HepG2 (cell line): Measurements from ENCODE around the gene THADA. TPM values are rescaled to one million over a fixed set of nuclear protein-coding genes. Genes with fewer than 3 reads are reported as not detected.

Experiments
- AGO1 ChIP-seq: fragments of 200-400 bp; formaldehyde crosslinking; IDR thresholded peaks from 2 replicates; pipeline ENCODE4 v1.6.1; 2017; ENCODE audit warnings: mild to moderate bottlenecking, low read depth, low read length, moderate library complexity; ENCODE audit not compliant: poor library complexity, severe bottlenecking
- ARNTL ChIP-seq: sonication (generic); formaldehyde crosslinking; IDR thresholded peaks from 2 replicates; pipeline ENCODE4 v1.4.0; 2020; ENCODE audit warnings: mild to moderate bottlenecking, missing genetic modification reagents
- ATF1 ChIP-seq: IDR thresholded peaks from 2 replicates; pipeline ENCODE4 v1.6.1; 2016; ENCODE audit warnings: mild to moderate bottlenecking, control low read depth
- DMTF1 ChIP-seq: sonication (generic); formaldehyde crosslinking; IDR thresholded peaks from 2 replicates; pipeline ENCODE4 v1.4.0; 2020; ENCODE audit warnings: mild to moderate bottlenecking, missing genetic modification reagents
- EEA1 ChIP-seq: sonication (generic); formaldehyde crosslinking; IDR thresholded peaks from 2 replicates; pipeline ENCODE4 v1.5.1; 2020; ENCODE audit warnings: mild to moderate bottlenecking, missing genetic modification reagents, borderline replicate concordance
- ERF ChIP-seq: IDR thresholded peaks from 2 replicates; pipeline ENCODE4 v1.6.1; 2018; ENCODE audit warnings: missing biosample characterization, missing genetic modification reagents
- HDAC1 ChIP-seq: sonication (generic); formaldehyde crosslinking; IDR thresholded peaks from 2 replicates; pipeline ENCODE4 v1.5.1; 2020; ENCODE audit warnings: mild to moderate bottlenecking, missing genetic modification reagents
- IRF1 ChIP-seq: sonication (generic); formaldehyde crosslinking; IDR thresholded peaks from 2 replicates; pipeline ENCODE4 v1.4.0; 2020; ENCODE audit warnings: low read depth, mild to moderate bottlenecking, missing genetic modification reagents
- JUND ChIP-seq: sonication (generic); formaldehyde crosslinking; IDR thresholded peaks from 2 replicates; pipeline ENCODE4 v1.8.0; 2022; ENCODE audit warnings: mild to moderate bottlenecking, missing genetic modification reagents
- MED8 ChIP-seq: sonication (generic); formaldehyde crosslinking; IDR thresholded peaks from 2 replicates; pipeline ENCODE4 v1.8.1; 2023; ENCODE audit warnings: mild to moderate bottlenecking, missing genetic modification reagents; ENCODE audit not compliant: insufficient replicate concordance
- RAD21 ChIP-seq: fragments of 450-650 bp; formaldehyde crosslinking; IDR thresholded peaks from 2 replicates; pipeline ENCODE4 v1.5.0; 2020; ENCODE audit warnings: mild to moderate bottlenecking
- RBFOX2 ChIP-seq: fragments of 200-400 bp; formaldehyde crosslinking; IDR thresholded peaks from 2 replicates; pipeline ENCODE4 v1.6.1; 2017; ENCODE audit warnings: low read depth, mild to moderate bottlenecking, low read length
- XRCC5 ChIP-seq: fragments of 200-400 bp; formaldehyde crosslinking; optimal IDR thresholded peaks from 2 replicates; pipeline ENCODE3; 2017; ENCODE audit warnings: mild to moderate bottlenecking, low read length
- ZHX2 ChIP-seq, 2 experiments: sonication (generic) in 1 of 2; formaldehyde crosslinking in 1 of 2; IDR thresholded peaks; 2 replicates each; pipeline versions ENCODE4 v1.6.1 to v1.9.0; 2014 to 2022; ENCODE audit warnings: antibody characterized with exemption in 1 of 2, borderline replicate concordance in 1 of 2, inconsistent platforms in 1 of 2, low read depth in 1 of 2, missing genetic modification reagents in 1 of 2
- ZNF230 ChIP-seq: sonication (generic); formaldehyde crosslinking; IDR thresholded peaks from 2 replicates; pipeline ENCODE4 v1.4.0; 2020; ENCODE audit warnings: mild to moderate bottlenecking, missing genetic modification reagents
- ZNF580 ChIP-seq: IDR thresholded peaks from 2 replicates; pipeline ENCODE4 v1.6.1; 2016; ENCODE audit warnings: low read depth, borderline replicate concordance
- ZNF605 ChIP-seq: sonication (generic); formaldehyde crosslinking; IDR thresholded peaks from 2 replicates; pipeline ENCODE4 v1.8.0; 2022; ENCODE audit warnings: mild to moderate bottlenecking, missing genetic modification reagents
- ZNF747 ChIP-seq: sonication (generic); formaldehyde crosslinking; IDR thresholded peaks from 2 replicates; pipeline ENCODE4 v1.8.1; 2023; ENCODE audit warnings: missing genetic modification reagents, mild to moderate bottlenecking, borderline replicate concordance
- ZNF775 ChIP-seq: sonication (generic); formaldehyde crosslinking; IDR thresholded peaks from 2 replicates; pipeline ENCODE4 v1.4.0; 2020; ENCODE audit warnings: missing genetic modification reagents, mild to moderate bottlenecking, moderate library complexity, borderline replicate concordance
- polyA plus RNA-seq, 8 experiments: library from polyadenylated mRNA; depleted of rRNA in 3 of 8; stranded (reverse) in 7 of 8; unstranded in 1 of 8; fragments of >200 nt; fragmentation: Illumina TruSeq in 4 of 8; extraction: Trizol in 4 of 8; gene quantifications; 2 replicates each; pipeline versions ENCODE4 v1.2.1 to v1.2.3, GENCODE V29; 2011 to 2016; ENCODE audit warnings: low read depth in 4 of 8, missing spikeins in 1 of 8, mixed read lengths in 1 of 8; ENCODE audit not compliant: insufficient read depth in 1 of 8
- total RNA-seq, 5 experiments: library from RNA; depleted of rRNA; stranded (reverse); fragments of >200 nt; fragmentation: Illumina TruSeq; extraction: Trizol; gene quantifications; 2 replicates each; pipeline ENCODE4 v1.2.3, GENCODE V29; 2016; ENCODE audit warnings: low read depth in 1 of 5

The THADA gene
- total and polyA plus RNA-seq, 2 of the 13 experiments (the other 11 are each of a cell fraction or from before 2014, with no cell fraction given) = 12.7 to 21.7 TPM

- peak; percentile 58; the same call in 1 of the 2 replicates for TF ChIP-seq ZNF747 (CRISPR knock-in tag)
- peak; percentile 68; the same call in 1 of the 2 replicates for TF ChIP-seq ARNTL (CRISPR knock-in tag)
- peak; percentile 19; the same call in 1 of the 2 replicates for TF ChIP-seq HDAC1 (CRISPR knock-in tag)
- peak; percentile 16; the same call in 1 of the 2 replicates for TF ChIP-seq RAD21 (CRISPR knock-in tag)
- peak; percentile 76; the same call in 1 of the 2 replicates for TF ChIP-seq JUND
- TF ChIP-seq ERF (CRISPR knock-in tag) = 0 out of 2 replicates have a peak, but pooled peaks have one; percentile 6
- TF ChIP-seq DMTF1 = no peak
- TF ChIP-seq IRF1 (CRISPR knock-in tag) = no peak
- 0 out of 2 replicates have a peak, but pooled peaks have one; percentile 40 for TF ChIP-seq ZNF580 (CRISPR knock-in tag)
- TF ChIP-seq AGO1 = peak; percentile 64
- TF ChIP-seq RBFOX2 = peak; percentile 88
- TF ChIP-seq EEA1 (CRISPR knock-in tag) = no peak
- TF ChIP-seq ATF1 (CRISPR knock-in tag) = no peak
- TF ChIP-seq ZHX2 (IDR thresholded peaks at IDR 0.05; ENCODE audit: low read depth) = no peak
- TF ChIP-seq ZHX2 (CRISPR knock-in tag; IDR thresholded peaks at IDR 0.05; ENCODE audit: borderline replicate concordance) = 0 out of 2 replicates have a peak, but pooled peaks have one; percentile 45
- peak; percentile 43 for TF ChIP-seq MED8
- 0 out of 2 replicates have a peak, but pooled peaks have one; percentile 54 for TF ChIP-seq ZNF230 (CRISPR knock-in tag)
- TF ChIP-seq ZNF775 = 0 out of 2 replicates have a peak, but pooled peaks have one; percentile 29
- TF ChIP-seq ZNF605 (CRISPR knock-in tag) = peak; percentile 57; the same call in 1 of the 2 replicates
- TF ChIP-seq XRCC5 = peak; percentile 28
These were observed 374.6 kb downstream of the THADA start (continued) for GRCh38 chr2:43221124-43221762.
